ENCODE data around the gene XYLT2. TPM values are rescaled to one million over a fixed set of nuclear protein-coding genes. Genes with fewer than 3 reads are reported as not detected.

XYLT2 gene
- total RNA-seq, 1 experiment from 2014 or later = 26.4 TPM

GRCh38 chr17:50318501-50319285 is 27.2 kb upstream of the XYLT2 start:
- Histone ChIP-seq H3K79me2 (ENCODE audit: insufficient read depth, low read length) (no peaks in the 10 kb centered on the region), H3K14ac (ENCODE audit: insufficient read depth, low read length) (peak overlapping the region; percentile 44), H3K79me1 (ENCODE audit: insufficient read depth, low read depth, low read length, poor library complexity, severe bottlenecking) (no peaks in the 10 kb centered on the region), H2AK5ac (ENCODE audit: insufficient read length, low read length) (no peak overlapping the region), H3K27ac (ENCODE audit: insufficient read length, low read depth, low read length) (no peak overlapping the region), H4K20me1 (ENCODE audit: control insufficient read depth, insufficient read depth, insufficient read length) (no peaks in the 10 kb centered on the region), H2BK15ac (ENCODE audit: low read depth, low read length) (no peak overlapping the region), H3K27me3 (ENCODE audit: insufficient read depth, low read length) (no peaks in the 10 kb centered on the region), H3K9me3 (ENCODE audit: control insufficient read depth, low read depth, low read length) (no peaks in the 10 kb centered on the region), H2BK12ac (ENCODE audit: insufficient read length, low read depth, low read length) (no peak overlapping the region), H4K8ac (replicated peaks; ENCODE audit: insufficient read length, low read depth, low read length) (no peak overlapping the region), H3K4me1 (ENCODE audit: insufficient read depth, low read length) (peaks cover 5% of the 10 kb centered on the region; the same call in 1 of the 2 replicates), H3K23ac (ENCODE audit: insufficient read length, low read depth, low read length) (no peak overlapping the region), H4K5ac (ENCODE audit: insufficient read length, low read depth, low read length) (no peak overlapping the region), H4K91ac (ENCODE audit: insufficient read length, low read depth, low read length) (no peak overlapping the region), H2BK120ac (ENCODE audit: low read depth, low read length, poor library complexity, severe bottlenecking) (no peak overlapping the region), H3K23me2 (ENCODE audit: insufficient read length, low read depth, low read length, poor library complexity, severe bottlenecking) (no peaks in the 10 kb centered on the region), H2BK5ac (ENCODE audit: insufficient read length, low read length) (no peak overlapping the region), H2AFZ (ENCODE audit: low read length) (peak overlapping the region; percentile 57), H3K9ac (ENCODE audit: extremely low read depth, insufficient read length, low read length) (no peak overlapping the region), H3K4ac (ENCODE audit: low read depth, low read length) (no peak overlapping the region), H2BK20ac (ENCODE audit: low read depth, low read length, poor library complexity, severe bottlenecking) (no peak overlapping the region), H3T11ph (ENCODE audit: low read length) (no peak overlapping the region), H3K18ac (ENCODE audit: insufficient read length, low read depth, low read length) (peak overlapping the region; percentile 59), H3K56ac (ENCODE audit: insufficient read length, low read depth, low read length) (no peak overlapping the region), H3K4me2 (ENCODE audit: insufficient read depth, insufficient read length, low read length) (no peak overlapping the region)
- no peak overlapping the region for H3K4me3 Mint-ChIP-seq
- 0 out of 7 replicates have a peak, but pooled peaks cover 0 to 8% (median 0%) of the 10 kb centered on the region in 3 experiments for H3K36me3 Mint-ChIP-seq (ENCODE audit: insufficient read depth in 1 of 3, low read depth in 3 of 3)
- H3K27me3 Mint-ChIP-seq (ENCODE audit: low read depth) = peaks cover 5% of the 10 kb centered on the region
- TF ChIP-seq CTCF (conservative IDR thresholded peaks at IDR 0.05) = no peak
- no peak for DNase-seq
- WGBS (ENCODE audit: extremely low coverage, insufficient read length, low lambda C conversion rate) = no CpG with 5 or more reads among the region's 10 CpGs
- peaks cover 5% of the 10 kb centered on the region in 2 experiments; a peak in 3 of 4 replicates for H3K4me1 Mint-ChIP-seq
- H3K27ac Mint-ChIP-seq = no peak overlapping the region
- peaks cover 4 to 5% of the 10 kb centered on the region in 2 experiments; a peak in 2 of 5 replicates for H3K9me3 Mint-ChIP-seq
